NCI-H510A (cell line): ENCODE data around the gene PLIN5.

Experiments
- DNase-seq: peaks from one replicate; lab custom pipeline; 2025; lab: John Stamatoyannopoulos, UW

The PLIN5 gene

GRCh38 chr19:4504891-4505569, 30.0 kb downstream of the PLIN5 start:
- no peak for DNase-seq

GRCh38 chr19:4504297-4504701, 30.7 kb downstream of the PLIN5 start:
- DNase-seq, result no peak

- DNase-seq, result no peak
These were observed 31.2 kb downstream of the PLIN5 start for GRCh38 chr19:4503825-4504170.

- DNase-seq, result no peak
These were observed 31.7 kb downstream of the PLIN5 start for GRCh38 chr19:4503132-4503824.

- no peak for DNase-seq
These were observed 32.5 kb downstream of the PLIN5 start for GRCh38 chr19:4502282-4503131.

GRCh38 chr19:4501691-4502090, 33.3 kb downstream of the PLIN5 start:
- no peak for DNase-seq

- no peak for DNase-seq
These were observed 34.0 kb downstream of the PLIN5 start for GRCh38 chr19:4500841-4501591.

GRCh38 chr19:4499855-4500254, 35.2 kb downstream of the PLIN5 start:
- DNase-seq, result no peak

- DNase-seq, result no peak
These were observed 35.7 kb downstream of the PLIN5 start for GRCh38 chr19:4499318-4499717.

GRCh38 chr19:4498694-4499093, 36.3 kb downstream of the PLIN5 start:
- no peak for DNase-seq

- DNase-seq, result no peak
These were observed 37.1 kb downstream of the PLIN5 start for GRCh38 chr19:4497770-4498389.

GRCh38 chr19:4496304-4496703, 38.7 kb downstream of the PLIN5 start:
- no peak for DNase-seq

- no peak for DNase-seq
These were observed 39.6 kb downstream of the PLIN5 start for GRCh38 chr19:4495471-4495870.

- DNase-seq, result no peak
These were observed 40.3 kb downstream of the PLIN5 start for GRCh38 chr19:4494691-4495064.

- no peak for DNase-seq
These were observed 40.9 kb downstream of the PLIN5 start for GRCh38 chr19:4493929-4494690.

- no peak for DNase-seq
These were observed 41.7 kb downstream of the PLIN5 start for GRCh38 chr19:4493104-4493928.

- no peak for DNase-seq
These were observed 42.5 kb downstream of the PLIN5 start for GRCh38 chr19:4492337-4493103.

- no peak for DNase-seq
These were observed 43.6 kb downstream of the PLIN5 start for GRCh38 chr19:4491446-4491845.

GRCh38 chr19:4488496-4488895, 46.5 kb downstream of the PLIN5 start:
- DNase-seq, result no peak
